Ascending aorta (tissue), 2 donors: ENCODE measurements around the gene DDX11. TPM values are rescaled to one million over a fixed set of nuclear protein-coding genes. Genes with fewer than 3 reads are reported as not detected.
"Not testable (repeated sequence)": the region's sequence is repeated elsewhere in the genome, so short reads cannot be mapped to it uniquely, and the experiment has no call there.

Experiments
- DNase-seq, 2 donors: peaks; one replicate each; pipeline ENCODE4 v3.0.0-alpha.2; 2019; ENCODE audit warnings: low spot score in 2 of 2
- H3K27ac ChIP-seq, 2 donors: fragments of 200-600 bp; sonication (generic); one replicate each; pipeline ENCODE4 v1.5.1; 2016 to 2017; ENCODE audit warnings: mild to moderate bottlenecking in 1 of 2
- H3K27me3 ChIP-seq: fragments of 200-600 bp; sonication (generic); one replicate; pipeline ENCODE4 v1.5.1; 2017
- H3K36me3 ChIP-seq, 2 donors: fragments of 200-600 bp; sonication (generic); one replicate each; pipeline ENCODE4 v1.5.1; 2016
- H3K4me1 ChIP-seq, 2 donors: fragments of 200-600 bp; sonication (generic); one replicate each; pipeline ENCODE4 v1.5.1; 2016 to 2017; ENCODE audit warnings: mild to moderate bottlenecking in 1 of 2
- H3K4me3 ChIP-seq, 2 donors: fragments of 200-600 bp; sonication (generic); one replicate each; pipeline ENCODE4 v1.5.1; 2016 to 2017; ENCODE audit warnings: mild to moderate bottlenecking in 1 of 2
- H3K9me3 ChIP-seq, 2 donors: fragments of 200-600 bp; sonication (generic); one replicate each; pipeline ENCODE4 v1.5.1; 2016
- intact Hi-C: fragments of 100-400 bp; cut with DNase I; formaldehyde crosslinking; loops from one replicate; pipeline ENCODE4 v1.15.1; 2023
- total RNA-seq: library from RNA; depleted of rRNA; stranded (reverse); fragments of >200 nt; gene quantifications from one replicate; pipeline ENCODE4 v1.1.0, GENCODE V29; 2016

Gene DDX11
- total RNA-seq, 1 donor from 2014 or later: 27.9 TPM

DNA sequence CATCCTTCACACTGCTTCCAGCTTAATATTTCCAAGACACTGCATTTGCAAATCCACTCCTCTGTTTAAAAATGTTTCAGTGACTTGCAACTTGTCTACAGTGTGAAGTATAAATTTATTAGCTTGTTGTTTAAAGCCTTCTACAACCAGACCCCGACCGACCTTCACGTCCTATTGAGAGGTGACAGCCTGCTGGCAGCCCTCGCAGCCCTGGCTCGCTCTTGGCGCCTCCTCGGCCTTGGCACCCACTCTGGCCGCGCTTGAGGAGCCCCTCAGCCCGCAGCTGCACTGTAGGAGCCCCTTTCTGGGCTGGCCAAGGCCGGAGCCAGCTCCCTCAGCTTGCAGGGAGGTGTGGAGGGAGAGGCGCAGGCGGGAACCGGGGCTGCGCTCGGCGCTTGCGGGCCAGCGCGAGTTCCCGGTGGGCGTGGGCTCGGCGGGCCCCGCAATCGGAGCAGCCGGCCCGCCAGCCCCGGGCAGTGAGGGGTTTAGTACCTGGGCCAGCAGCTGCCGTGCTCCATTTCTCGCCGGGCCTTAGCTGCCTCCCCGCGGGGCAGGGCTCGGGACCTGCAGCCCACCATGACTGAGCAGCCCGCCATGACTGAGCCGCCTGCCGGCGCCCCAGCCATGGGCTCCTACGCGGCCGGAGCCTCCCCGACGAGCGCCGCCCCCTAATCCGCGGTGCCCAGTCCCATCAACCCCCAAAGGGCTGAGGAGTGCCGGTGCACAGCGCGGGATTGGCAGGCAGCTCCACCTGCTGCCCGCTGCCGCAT is 2.5 kb upstream of the DDX11 start:
- not testable (repeated sequence) for H3K27ac ChIP-seq, DNase-seq, H3K4me3 ChIP-seq, H3K4me1 ChIP-seq, H3K9me3 ChIP-seq, H3K27me3 ChIP-seq, H3K36me3 ChIP-seq
- intact Hi-C loops: loop anchor here (10.0 kb wide), 1 partner anchor 316 kb away; the partner anchor contains the start of gene CAPRIN2

DNA sequence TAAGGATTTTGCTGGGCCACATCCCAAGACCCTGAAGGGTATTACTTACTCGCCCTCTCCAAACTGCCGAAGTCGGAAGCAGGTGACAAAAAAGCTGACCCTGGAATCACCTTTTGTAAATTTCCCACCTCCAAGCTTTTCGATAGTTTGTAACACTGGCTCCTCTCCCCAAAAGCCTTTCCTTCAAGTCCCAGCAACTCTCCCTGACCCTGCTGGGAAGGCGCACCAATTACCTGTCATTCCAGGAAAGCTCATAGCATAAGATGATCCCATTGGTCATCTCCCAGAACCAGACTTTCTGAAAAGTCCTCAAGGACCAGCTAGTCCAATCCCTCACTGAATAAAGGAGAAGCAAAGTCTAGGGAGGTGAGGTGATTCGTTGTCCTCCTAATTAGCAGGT is 698 bp upstream of the DDX11 start:
- H3K4me1 ChIP-seq, H3K27ac ChIP-seq, H3K36me3 ChIP-seq, H3K27me3 ChIP-seq, DNase-seq, H3K9me3 ChIP-seq: not testable (repeated sequence)
- H3K4me3 ChIP-seq: peak overlapping the region in 1 of 2 donors; percentile 65
- intact Hi-C loops: loop anchor here (10.0 kb wide), 1 partner anchor 318 kb away; the partner anchor contains the start of gene CAPRIN2

DNA sequence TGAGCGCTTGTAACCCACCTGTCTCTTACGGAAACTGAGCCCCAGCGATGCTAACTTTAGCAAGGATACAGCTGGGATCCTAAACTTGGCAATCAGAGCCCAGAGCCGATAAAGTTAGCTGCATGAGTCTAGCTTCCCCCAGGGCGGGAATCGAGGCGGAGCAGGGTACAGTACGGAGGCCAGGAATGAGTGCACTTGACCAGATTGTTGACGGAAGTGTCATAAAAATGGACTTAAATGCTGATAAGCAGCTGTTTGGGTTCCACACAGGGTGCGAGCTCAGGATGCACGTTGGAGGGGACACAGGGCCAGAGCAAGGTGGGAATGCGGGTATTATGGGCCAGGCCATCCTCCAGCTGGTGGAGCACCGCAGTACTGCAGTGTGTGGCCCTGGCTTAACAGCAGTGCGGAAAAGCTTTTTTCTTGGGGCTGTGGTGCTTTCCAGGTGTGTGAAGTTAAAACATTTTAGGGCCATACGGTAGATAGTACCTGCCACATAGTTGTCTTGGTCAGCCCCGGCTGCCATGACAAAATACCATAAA is 744 bp downstream of the DDX11 start:
- Histone ChIP-seq H3K27ac (peak overlapping the region in 1 of 2 donors; percentile 67), H3K4me3 (peak overlapping the region; percentile 65 to 86)
- not testable (repeated sequence) for H3K27me3 ChIP-seq, H3K36me3 ChIP-seq, H3K4me1 ChIP-seq, H3K9me3 ChIP-seq, DNase-seq
- intact Hi-C loops: loop anchor here (10.0 kb wide), 1 partner anchor 320 kb away; the partner anchor contains the start of gene CAPRIN2

DNA sequence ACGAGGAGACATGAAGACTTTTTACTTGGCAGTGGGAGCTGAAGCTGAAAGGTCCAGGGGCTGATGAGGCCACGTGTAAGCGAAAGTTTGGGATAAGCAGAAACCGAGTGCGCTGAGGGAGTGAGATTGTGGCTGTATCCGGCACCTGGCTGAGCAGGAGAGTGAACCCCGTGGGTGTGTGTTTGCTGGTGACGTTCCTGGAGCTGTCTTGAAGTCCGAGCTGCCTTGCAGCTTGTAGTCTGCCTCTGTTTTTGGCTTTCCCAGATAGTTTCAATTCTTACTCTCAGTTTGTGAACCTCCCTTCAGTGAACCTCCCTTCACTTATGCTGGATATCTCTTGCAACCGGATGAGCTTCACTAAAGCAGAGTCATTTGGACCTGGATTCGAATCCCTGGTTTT is 2.5 kb downstream of the DDX11 start:
- not testable (repeated sequence) for H3K36me3 ChIP-seq, H3K9me3 ChIP-seq, H3K4me1 ChIP-seq, DNase-seq, H3K27ac ChIP-seq, H3K27me3 ChIP-seq, H3K4me3 ChIP-seq
- intact Hi-C loops: loop anchor here (10.0 kb wide), 1 partner anchor 321 kb away; the partner anchor contains the start of gene CAPRIN2

DNA sequence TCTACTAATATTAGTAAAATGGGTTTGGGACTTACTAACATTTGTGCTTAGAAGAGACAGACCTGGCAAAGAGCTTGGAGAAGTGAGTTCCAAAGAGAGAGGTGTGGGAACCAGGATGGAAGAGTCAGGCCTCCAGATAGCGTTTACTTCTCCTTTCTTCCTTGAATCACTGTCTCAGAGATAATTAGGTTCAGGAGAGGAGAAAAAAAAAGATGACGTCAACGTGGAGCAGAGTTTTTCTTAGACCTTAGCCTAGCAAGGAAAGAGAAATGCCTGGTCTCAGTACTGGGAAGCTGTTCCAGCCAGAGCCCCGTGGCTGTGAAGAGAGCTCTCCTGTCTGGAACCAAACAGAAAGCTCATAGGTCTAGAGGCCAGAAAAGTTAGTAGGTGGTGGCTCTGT is 3.4 kb downstream of the DDX11 start:
- not testable (repeated sequence) for H3K4me1 ChIP-seq, H3K9me3 ChIP-seq, DNase-seq, H3K27ac ChIP-seq, H3K36me3 ChIP-seq, H3K4me3 ChIP-seq, H3K27me3 ChIP-seq
- intact Hi-C loops: loop anchor here (10.0 kb wide), 1 partner anchor 322 kb away; the partner anchor contains the start of gene CAPRIN2

DNA sequence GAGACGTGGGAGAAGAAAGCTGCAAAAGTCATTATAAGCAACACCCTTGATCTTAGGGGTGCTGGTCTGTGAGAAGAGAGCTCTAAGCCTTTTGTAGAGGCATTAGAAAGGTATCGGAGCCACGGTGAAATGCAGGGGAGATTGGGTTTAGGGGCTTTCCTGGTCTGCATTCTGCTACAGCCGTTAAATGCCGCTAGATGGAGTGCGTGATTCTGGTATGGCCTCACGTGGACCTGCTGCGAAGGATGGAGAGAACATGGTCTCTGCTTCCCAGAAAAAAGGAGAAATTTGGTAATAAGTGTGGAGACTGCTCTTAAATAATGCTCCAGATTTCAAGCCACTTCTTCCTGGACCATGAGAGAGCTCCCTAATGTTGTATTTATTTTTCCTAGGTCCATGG is 4.3 kb downstream of the DDX11 start:
- not testable (repeated sequence) for H3K4me3 ChIP-seq

DNA sequence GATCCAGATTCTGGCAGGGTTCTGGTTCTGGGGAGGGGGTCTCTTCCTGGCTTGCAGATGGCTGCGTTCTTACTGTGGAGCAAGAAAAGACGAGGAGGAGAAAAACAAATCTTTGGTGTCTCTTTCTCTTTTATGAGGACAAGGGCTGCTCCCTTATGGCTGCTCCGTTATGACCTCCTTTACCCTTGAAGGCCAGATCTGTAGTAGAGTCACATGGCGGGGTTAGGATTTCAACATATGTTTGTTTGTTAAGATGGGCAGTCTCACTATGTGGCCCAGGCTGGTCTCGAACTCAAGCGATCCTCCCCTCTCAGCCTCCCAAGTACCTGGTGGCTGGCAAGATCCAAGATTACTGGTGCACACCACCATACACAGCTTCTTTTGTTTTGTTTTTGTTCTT is 5.8 kb downstream of the DDX11 start:
- H3K4me3 ChIP-seq: not testable (repeated sequence)

More for the DNA sequence above, 4.3 kb downstream of the DDX11 start:
- not testable (repeated sequence) for H3K36me3 ChIP-seq, H3K27ac ChIP-seq, H3K4me1 ChIP-seq, H3K27me3 ChIP-seq, H3K9me3 ChIP-seq, DNase-seq
- intact Hi-C loops: loop anchor here (10.0 kb wide), 1 partner anchor 323 kb away; the partner anchor contains the start of gene CAPRIN2

DNA sequence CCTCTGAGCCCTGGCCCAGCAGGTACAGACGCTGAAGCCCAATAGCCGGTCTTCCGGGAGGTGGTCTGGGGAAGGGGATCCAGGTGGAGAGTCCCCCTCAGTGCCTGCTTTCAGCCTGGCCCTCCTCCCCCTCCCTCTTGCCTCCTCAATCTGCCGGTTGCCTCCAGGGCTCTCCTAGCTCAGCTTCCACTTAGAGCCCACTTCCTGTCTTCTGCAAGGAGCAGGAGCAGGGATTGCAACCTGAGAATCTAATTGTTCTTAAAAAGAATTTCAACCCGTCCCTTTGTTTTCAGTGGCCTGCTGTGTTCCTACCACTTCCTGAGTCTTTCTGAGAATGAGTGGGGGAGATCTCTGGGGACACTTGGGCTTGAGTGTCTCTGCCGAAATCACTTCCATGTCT is 6.6 kb downstream of the DDX11 start:
- H3K36me3 ChIP-seq, H3K27ac ChIP-seq: not testable (repeated sequence)

More for the DNA sequence above, 5.8 kb downstream of the DDX11 start:
- intact Hi-C loops: loop anchor here (10.0 kb wide), 1 partner anchor 325 kb away; the partner anchor contains the start of gene CAPRIN2
- not testable (repeated sequence) for H3K9me3 ChIP-seq, H3K4me1 ChIP-seq, H3K27ac ChIP-seq, H3K27me3 ChIP-seq, DNase-seq, H3K36me3 ChIP-seq

DNA sequence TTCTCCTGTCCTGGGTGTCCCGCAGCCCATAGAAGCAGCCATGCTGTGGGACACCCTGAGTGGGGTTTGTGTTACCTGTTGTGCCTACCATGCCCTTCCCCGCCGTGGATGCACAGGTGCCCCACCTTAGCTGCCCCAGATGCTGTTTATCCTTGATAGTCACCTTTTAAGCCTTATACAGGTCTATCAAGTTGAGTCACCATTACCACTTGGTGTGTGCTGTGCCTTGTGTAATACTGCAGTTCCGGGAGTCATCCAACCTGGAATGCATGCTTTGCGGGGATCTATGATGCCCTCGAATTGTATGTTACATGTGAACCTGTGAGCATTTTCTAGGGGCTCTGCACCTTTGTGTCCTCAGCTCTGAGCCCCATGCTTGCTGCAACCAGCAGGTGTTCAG is 7.6 kb downstream of the DDX11 start:
- H3K27me3 ChIP-seq, H3K27ac ChIP-seq, H3K4me1 ChIP-seq, H3K4me3 ChIP-seq, H3K36me3 ChIP-seq, DNase-seq, intact Hi-C loops, H3K9me3 ChIP-seq: not testable (repeated sequence)

More for the DNA sequence above, 6.6 kb downstream of the DDX11 start:
- H3K9me3 ChIP-seq, intact Hi-C loops, H3K4me1 ChIP-seq, H3K4me3 ChIP-seq, H3K27me3 ChIP-seq, DNase-seq: not testable (repeated sequence)

DNA sequence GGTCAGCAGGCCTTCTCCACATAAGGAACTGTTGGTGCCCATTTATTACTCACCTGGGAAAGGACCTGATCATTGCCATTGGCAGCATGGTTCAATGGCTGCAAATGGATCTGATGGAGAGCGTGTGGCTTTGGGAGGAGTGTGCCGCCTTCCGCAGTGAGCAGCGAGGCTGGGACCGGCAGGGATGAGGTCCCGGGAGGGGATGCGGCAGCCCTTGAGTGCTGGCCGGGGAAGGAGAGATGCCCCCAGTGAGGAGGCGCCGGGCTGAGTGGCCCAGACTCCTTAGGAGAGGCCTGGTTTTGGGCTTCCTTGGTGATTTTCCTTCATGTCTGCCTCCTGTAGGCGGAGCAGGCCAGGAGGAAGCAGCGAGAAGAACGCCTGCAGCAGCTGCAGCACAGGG is 10.6 kb downstream of the DDX11 start:
- H3K4me3 ChIP-seq, H3K27me3 ChIP-seq, H3K36me3 ChIP-seq, intact Hi-C loops, DNase-seq, H3K9me3 ChIP-seq, H3K27ac ChIP-seq, H3K4me1 ChIP-seq: not testable (repeated sequence)

DNA sequence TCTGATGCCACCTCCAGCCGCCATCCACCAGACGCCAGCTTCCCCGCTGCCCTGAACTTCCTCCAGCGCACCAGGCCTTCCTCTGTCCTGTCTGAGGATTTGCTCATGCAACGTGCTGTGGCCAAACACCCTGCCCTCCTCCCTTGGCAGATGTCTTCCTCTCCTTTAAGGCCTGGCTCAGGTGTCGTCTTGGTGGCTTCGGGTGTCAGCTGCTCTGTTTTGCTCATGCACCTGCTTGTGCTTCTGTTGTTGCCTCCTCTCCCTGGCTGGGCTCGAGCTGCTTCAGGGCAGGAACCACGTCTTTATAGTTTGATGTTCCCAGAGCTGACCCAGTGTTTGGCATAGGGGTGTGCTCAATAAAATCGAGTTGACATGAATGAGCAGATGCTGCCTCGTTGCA is 12.4 kb downstream of the DDX11 start:
- DNase-seq, H3K27me3 ChIP-seq, H3K4me3 ChIP-seq, intact Hi-C loops, H3K4me1 ChIP-seq, H3K9me3 ChIP-seq, H3K27ac ChIP-seq, H3K36me3 ChIP-seq: not testable (repeated sequence)

DNA sequence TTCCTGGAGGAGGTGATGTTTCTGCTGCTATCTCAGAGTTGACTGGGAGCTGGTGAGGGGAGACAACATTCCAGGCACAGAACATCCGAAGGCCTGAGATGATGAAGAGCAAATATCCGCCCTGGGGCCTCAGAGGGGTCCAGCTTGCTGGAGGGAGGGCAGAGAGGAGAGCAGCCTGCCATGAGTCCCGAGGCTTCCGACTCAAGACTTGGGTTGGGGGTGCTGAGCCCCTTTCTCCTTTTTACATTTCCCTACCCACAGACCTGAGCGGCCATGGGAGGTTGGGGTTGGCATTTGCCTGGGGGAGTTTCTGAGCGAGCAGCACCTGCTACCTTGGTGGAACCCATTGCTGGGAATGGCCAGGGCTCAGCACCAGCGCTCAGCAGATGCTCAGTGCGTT is 13.8 kb downstream of the DDX11 start:
- H3K4me3 ChIP-seq, H3K27ac ChIP-seq, H3K36me3 ChIP-seq, DNase-seq, H3K9me3 ChIP-seq, H3K4me1 ChIP-seq, H3K27me3 ChIP-seq, intact Hi-C loops: not testable (repeated sequence)

DNA sequence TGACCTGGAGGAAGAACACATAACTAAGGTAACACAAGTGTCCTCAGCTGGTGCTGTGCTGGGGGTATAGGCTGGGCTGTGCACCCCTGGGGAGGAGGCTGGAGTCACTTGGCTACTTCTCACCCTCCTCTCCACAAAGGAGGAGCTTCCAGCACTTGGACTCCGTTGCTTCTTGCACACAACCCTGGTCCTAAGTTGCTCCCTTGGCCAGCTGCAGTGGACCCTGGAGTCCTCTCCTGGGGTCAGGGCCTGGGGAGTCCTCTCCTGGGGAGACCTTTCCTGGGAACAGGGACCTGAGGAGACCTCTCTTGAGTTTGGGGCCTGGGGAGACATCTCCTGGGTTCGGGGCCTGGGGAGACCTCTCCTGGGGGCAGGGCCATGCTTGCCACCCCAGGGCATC is 14.3 kb downstream of the DDX11 start:
- H3K4me3 ChIP-seq, H3K4me1 ChIP-seq, H3K27ac ChIP-seq, H3K27me3 ChIP-seq, H3K36me3 ChIP-seq, H3K9me3 ChIP-seq, DNase-seq, intact Hi-C loops: not testable (repeated sequence)
